HG03571 (cell line): Measurements from ENCODE around the gene NNMT.
"Not testable (repeated sequence)": the region's sequence is repeated elsewhere in the genome, so short reads cannot be mapped to it uniquely, and the experiment has no call there.

Experiments used
- ATAC-seq: cut with Tn5 transposase; IDR thresholded peaks from one replicate; pipeline ENCODE4 v1.9.1; 2021; ENCODE audit not compliant: unreplicated experiment

The NNMT gene

GRCh38 chr11:114304969-114305368 is 8.8 kb downstream of the NNMT start:
- no peak for ATAC-seq

DNA sequence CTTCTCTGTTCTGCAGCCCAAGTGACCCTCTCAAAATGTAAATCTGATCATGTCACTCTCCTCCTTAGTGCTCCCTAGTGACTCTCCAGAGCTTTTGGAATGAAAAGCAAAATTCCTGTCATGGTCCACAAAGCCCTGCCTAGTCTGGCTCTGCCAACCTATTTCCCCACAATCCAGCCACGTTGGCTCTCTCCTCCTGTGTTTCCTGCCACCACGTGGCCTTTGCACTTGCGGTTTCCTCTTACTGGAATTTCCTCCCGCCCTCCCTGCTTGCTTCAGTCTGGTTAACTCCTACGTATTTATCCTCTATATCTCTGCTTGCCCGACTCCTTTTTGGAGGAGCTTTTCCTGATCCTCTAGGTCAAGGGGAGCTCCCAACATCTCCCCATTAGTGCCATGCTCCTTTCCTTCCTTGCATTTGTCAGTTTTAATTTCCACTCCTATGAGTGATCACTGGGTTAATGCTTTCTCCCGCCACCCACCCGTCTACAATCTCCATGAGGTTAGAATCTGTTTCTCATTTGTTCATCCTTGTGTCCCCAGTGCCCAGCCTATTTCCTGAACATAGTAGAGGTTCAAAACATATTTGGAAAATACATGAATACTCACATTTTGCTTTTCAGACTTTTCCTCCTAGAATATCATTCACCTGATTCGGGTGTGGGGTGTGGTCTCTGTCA is 11.5 kb downstream of the NNMT start:
- ATAC-seq: no peak

GRCh38 chr11:114308689-114309089 is 12.5 kb downstream of the NNMT start:
- ATAC-seq: no peak

DNA sequence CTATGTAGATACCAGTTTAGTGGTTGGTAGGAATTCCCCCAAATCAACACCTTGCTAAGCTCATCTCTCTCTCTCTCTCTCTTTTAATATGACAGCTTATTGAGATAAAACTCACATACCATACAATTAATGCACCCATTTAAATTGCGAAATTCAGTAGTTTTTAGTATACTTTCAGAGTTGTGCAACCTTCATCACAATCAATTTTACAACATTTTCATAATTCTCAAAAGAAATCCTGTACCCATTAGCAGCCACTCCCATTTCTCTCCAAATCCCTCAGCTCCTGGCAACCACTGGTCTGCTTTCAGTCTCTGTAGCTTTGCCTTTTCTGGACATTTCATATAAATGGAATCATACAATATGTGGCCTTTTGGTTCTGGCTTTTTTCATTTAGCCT is 13.3 kb downstream of the NNMT start:
- no peak for ATAC-seq

DNA sequence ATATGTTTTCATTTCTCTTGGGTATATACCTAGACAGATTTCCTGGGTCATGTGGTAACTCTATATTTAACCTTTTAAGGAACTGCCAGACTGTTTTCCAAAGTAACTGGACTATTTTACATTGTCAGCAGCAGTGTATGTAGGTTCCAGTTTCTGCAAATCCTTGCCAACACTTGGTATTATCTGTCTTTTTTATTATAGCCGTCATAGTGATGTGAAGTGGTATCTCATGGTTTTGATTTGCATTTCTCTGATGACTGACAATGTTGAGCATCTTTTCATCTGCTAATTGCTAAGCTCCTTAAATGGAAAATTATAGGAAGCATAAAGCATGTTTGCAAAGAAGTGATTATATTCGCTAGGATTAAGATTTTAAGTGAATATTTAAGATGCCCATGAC is 13.9 kb downstream of the NNMT start:
- no peak for ATAC-seq

GRCh38 chr11:114311946-114312345 is 15.7 kb downstream of the NNMT start:
- no peak for ATAC-seq

GRCh38 chr11:114314096-114314495 is 17.9 kb downstream of the NNMT start:
- ATAC-seq: no peak

DNA sequence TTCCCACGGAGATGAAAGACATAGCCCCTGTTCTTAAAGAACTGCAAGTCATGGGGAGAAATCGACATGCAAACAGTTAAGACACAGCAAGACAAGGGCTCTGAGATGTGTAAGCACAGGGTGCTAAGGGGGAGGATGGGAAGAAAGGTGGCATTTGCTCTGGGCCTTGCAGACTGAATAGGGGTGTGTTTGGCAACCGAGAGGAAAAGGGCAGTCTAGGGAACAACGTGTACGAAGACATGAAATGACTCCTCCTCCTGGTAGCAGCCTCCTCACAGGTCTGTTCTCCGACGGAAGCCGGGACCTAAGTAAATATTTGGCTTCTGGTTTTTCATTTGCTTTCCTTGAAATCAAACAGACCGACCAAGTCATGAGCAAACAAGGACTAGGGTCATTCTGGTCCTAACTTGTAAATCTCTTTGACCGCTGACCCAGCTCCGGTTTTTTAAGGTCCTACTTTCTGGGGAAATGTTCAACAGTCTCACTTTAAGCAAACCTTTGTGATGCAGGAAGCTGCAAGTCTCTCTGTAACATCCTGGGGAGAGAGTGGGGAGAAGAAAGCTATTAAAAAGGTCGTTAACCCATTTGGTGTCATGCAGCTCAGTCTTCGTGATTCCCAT is 19.7 kb downstream of the NNMT start:
- ATAC-seq: no peak

- ATAC-seq: no peak
These were observed 21.0 kb downstream of the NNMT start for GRCh38 chr11:114316980-114317786.

GRCh38 chr11:114317787-114318137 is 21.6 kb downstream of the NNMT start:
- ATAC-seq: no peak

- ATAC-seq: no peak
These were observed 22.2 kb downstream of the NNMT start for GRCh38 chr11:114318361-114318760.

GRCh38 chr11:114319716-114320328 is 23.6 kb downstream of the NNMT start:
- ATAC-seq: no peak

- no peak for ATAC-seq
These were observed 25.5 kb downstream of the NNMT start for GRCh38 chr11:114321621-114322257.

GRCh38 chr11:114322934-114323333 is 26.7 kb downstream of the NNMT start:
- ATAC-seq: no peak

DNA sequence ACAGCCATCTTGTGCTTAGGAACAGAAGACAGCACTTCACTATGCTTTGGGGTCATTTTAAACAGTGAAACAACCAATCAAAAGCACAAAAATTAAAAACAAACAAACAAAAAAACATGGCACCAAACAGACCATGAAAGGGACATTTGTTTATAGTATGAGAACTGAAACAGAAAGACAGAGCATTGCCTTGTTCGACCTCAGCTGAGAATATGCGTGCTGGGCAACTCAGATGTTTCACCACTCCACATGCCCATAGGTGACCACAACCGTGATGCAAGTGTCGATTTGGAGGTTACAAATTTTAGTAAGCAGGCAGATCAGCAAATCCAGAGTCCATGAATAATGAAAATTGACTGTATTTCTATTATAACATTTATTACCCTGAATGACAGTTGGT is 30.0 kb downstream of the NNMT start:
- ATAC-seq: no peak

- no peak for ATAC-seq
These were observed 30.6 kb downstream of the NNMT start for GRCh38 chr11:114326776-114327175.

- no peak for ATAC-seq
These were observed 34.2 kb downstream of the NNMT start for GRCh38 chr11:114330373-114330772.

GRCh38 chr11:114340311-114341131 is 44.3 kb downstream of the NNMT start:
- ATAC-seq: no peak

GRCh38 chr11:114341667-114342066 is 45.5 kb downstream of the NNMT start:
- ATAC-seq: not testable (repeated sequence)

GRCh38 chr11:114342476-114342875 is 46.3 kb downstream of the NNMT start:
- ATAC-seq: no peak
